ENCODE measurements around the gene CCDC87.

The CCDC87 gene

GRCh38 chr11:66619080-66619554 lies 26.3 kb upstream of the CCDC87 start:
- Histone ChIP-seq H3K4me2 (peak overlapping the region; percentile 75), H3K4me1 (ENCODE audit: low read depth, poor library complexity, severe bottlenecking) (peaks cover 39% of the 10 kb centered on the region), H2AFZ (ENCODE audit: low read depth) (no peak overlapping the region), H3K27me3 (ENCODE audit: insufficient read depth, low read depth) (no peaks in the 10 kb centered on the region), H3K27ac (no peak overlapping the region), H4K20me1 (ENCODE audit: insufficient read depth) (peaks cover 64% of the 10 kb centered on the region), H3K9ac (no peak overlapping the region), H3K79me2 (ENCODE audit: insufficient read depth, low read depth) (peaks cover 91% of the 10 kb centered on the region), H3K4me3 (IDR thresholded peaks at IDR 0.05; ENCODE audit: insufficient read depth, low read depth, low read length) (no peak overlapping the region), H3K36me3 (ENCODE audit: insufficient read depth) (peaks cover 12% of the 10 kb centered on the region; the same call in 1 of the 2 replicates)
- TF ChIP-seq CTCF (conservative IDR thresholded peaks at IDR 0.05; ENCODE audit: low read depth, low read length), result no peak

GRCh38 chr11:66617155-66617834 lies 24.4 kb upstream of the CCDC87 start:
- Histone ChIP-seq H3K4me2 (peak overlapping the region; percentile 75), H3K4me3 (IDR thresholded peaks at IDR 0.05; ENCODE audit: insufficient read depth, low read depth, low read length) (no peak overlapping the region), H3K36me3 (ENCODE audit: insufficient read depth) (peaks cover 6% of the 10 kb centered on the region; the same call in 1 of the 2 replicates), H4K20me1 (ENCODE audit: insufficient read depth) (peaks cover 46% of the 10 kb centered on the region), H2AFZ (ENCODE audit: low read depth) (no peak overlapping the region), H3K4me1 (ENCODE audit: low read depth, poor library complexity, severe bottlenecking) (peaks cover 39% of the 10 kb centered on the region), H3K27me3 (ENCODE audit: insufficient read depth, low read depth) (no peaks in the 10 kb centered on the region), H3K27ac (peak overlapping the region; percentile 85; the same call in 1 of the 2 replicates), H3K9ac (peak overlapping the region; percentile 97), H3K79me2 (ENCODE audit: insufficient read depth, low read depth) (peaks cover 73% of the 10 kb centered on the region)
- TF ChIP-seq CTCF (conservative IDR thresholded peaks at IDR 0.05; ENCODE audit: low read depth, low read length), result no peak

- H3K27me3 ChIP-seq (ENCODE audit: insufficient read depth, low read depth), result no peaks in the 10 kb centered on the region
- peaks cover 38% of the 10 kb centered on the region for H3K4me1 ChIP-seq (ENCODE audit: low read depth, poor library complexity, severe bottlenecking)
- peak within 1 kb of the TSS; percentile 72 for H2AFZ ChIP-seq (ENCODE audit: low read depth)
- peak within 1 kb of the TSS; percentile 75 for H3K4me2 ChIP-seq
- TF ChIP-seq CTCF (conservative IDR thresholded peaks at IDR 0.05; ENCODE audit: low read depth, low read length), result no peak
- peak within 1 kb of the TSS; percentile 85 for H3K27ac ChIP-seq
- no peak within 1 kb of the TSS for H3K4me3 ChIP-seq (IDR thresholded peaks at IDR 0.05; ENCODE audit: insufficient read depth, low read depth, low read length)
- peaks cover 40% of the 10 kb centered on the region for H4K20me1 ChIP-seq (ENCODE audit: insufficient read depth)
- H3K36me3 ChIP-seq (ENCODE audit: insufficient read depth), result peaks cover 6% of the 10 kb centered on the region; the same call in 1 of the 2 replicates
- H3K9ac ChIP-seq, result peak within 1 kb of the TSS; percentile 97
- peaks cover 66% of the 10 kb centered on the region for H3K79me2 ChIP-seq (ENCODE audit: insufficient read depth, low read depth)
Measured at GRCh38 chr11:66616379-66617154, 23.7 kb upstream of the CCDC87 start, which contains the start of gene RBM14. RBM14 (plus strand) TSS chr11:66616630; CDS start chr11:66616721, 91 bp downstream.

GRCh38 chr11:66614073-66614472 lies 21.2 kb upstream of the CCDC87 start:
- no peak overlapping the region for H3K4me2 ChIP-seq
- peaks cover 20% of the 10 kb centered on the region for H4K20me1 ChIP-seq (ENCODE audit: insufficient read depth)
- H3K4me3 ChIP-seq (IDR thresholded peaks at IDR 0.05; ENCODE audit: insufficient read depth, low read depth, low read length), result no peak overlapping the region
- H3K9ac ChIP-seq, result no peak overlapping the region
- peaks cover 16% of the 10 kb centered on the region for H3K4me1 ChIP-seq (ENCODE audit: low read depth, poor library complexity, severe bottlenecking)
- peaks cover 41% of the 10 kb centered on the region for H3K79me2 ChIP-seq (ENCODE audit: insufficient read depth, low read depth)
- no peaks in the 10 kb centered on the region for H3K27me3 ChIP-seq (ENCODE audit: insufficient read depth, low read depth)
- H3K27ac ChIP-seq, result no peak overlapping the region
- peaks cover 6% of the 10 kb centered on the region; the same call in 1 of the 2 replicates for H3K36me3 ChIP-seq (ENCODE audit: insufficient read depth)
- no peak overlapping the region for H2AFZ ChIP-seq (ENCODE audit: low read depth)
- no peak for TF ChIP-seq CTCF (conservative IDR thresholded peaks at IDR 0.05; ENCODE audit: low read depth, low read length)
